Urinary bladder (tissue), 4 donors: Measurements from ENCODE around the gene CCN6. TPM values are rescaled to one million over a fixed set of nuclear protein-coding genes. Genes with fewer than 3 reads are reported as not detected.

ENCODE experiments used
- DNase-seq: peaks from one replicate; pipeline ENCODE4 v3.0.0-alpha.2; 2015; ENCODE audit errors: extremely low spot score
- H3K27ac ChIP-seq: one replicate; pipeline ENCODE4 v1.5.1; 2013; ENCODE audit warnings: low read depth, mild to moderate bottlenecking, moderate library complexity
- H3K36me3 ChIP-seq: one replicate; pipeline ENCODE4 v1.6.1; 2013; ENCODE audit warnings: mild to moderate bottlenecking, moderate library complexity; ENCODE audit not compliant: insufficient read depth
- H3K4me1 ChIP-seq: one replicate; pipeline ENCODE4 v1.6.1; 2013; ENCODE audit warnings: mild to moderate bottlenecking, moderate library complexity; ENCODE audit not compliant: insufficient read depth
- H3K4me3 ChIP-seq: one replicate; pipeline ENCODE4 v1.5.1; 2013; ENCODE audit warnings: low read depth, low read length
- WGBS: extraction: QIAGEN DNeasy Blood & Tissue Kit; methylation state at CpG from one replicate; pipeline ENCODE4 v1.1.7; 2013; 5-methylcytosine and 5-hydroxymethylcytosine counted together
- polyA plus RNA-seq: library from polyadenylated mRNA; stranded (reverse); fragments of 200-250 nt; gene quantifications from one replicate; pipeline ENCODE4 v1.2.3, GENCODE V29; 2013
- total RNA-seq: library from RNA; depleted of rRNA; stranded (reverse); fragments of >200 nt; gene quantifications from one replicate; pipeline ENCODE4 v1.2.3, GENCODE V29; 2014
- donor health status: healthy with polysubstance abuse.
- donor health status: healthy.

Gene CCN6
- total and polyA plus RNA-seq, 2 donors: not detected

GRCh38 chr6:112018619-112019416, 35.1 kb upstream of the CCN6 start:
- Histone ChIP-seq H3K36me3 (no peaks in the 10 kb centered on the region), H3K4me3 (no peak overlapping the region), H3K4me1 (no peaks in the 10 kb centered on the region), H3K27ac (no peak overlapping the region)
- WGBS: 20% methylated on average over 12 of the region's 12 CpGs
- DNase-seq: no peak

GRCh38 chr6:112019589-112019988, 34.3 kb upstream of the CCN6 start:
- Histone ChIP-seq H3K4me1 (no peaks in the 10 kb centered on the region), H3K36me3 (no peaks in the 10 kb centered on the region), H3K4me3 (no peak overlapping the region), H3K27ac (no peak overlapping the region)
- WGBS: 47% methylated on average over 1 of the region's 1 CpG
- no peak for DNase-seq

GRCh38 chr6:112021691-112022310, 32.1 kb upstream of the CCN6 start:
- H3K36me3 ChIP-seq: no peaks in the 10 kb centered on the region
- H3K27ac ChIP-seq: no peak overlapping the region
- 68% methylated on average over 6 of the region's 6 CpGs for WGBS
- DNase-seq: no peak
- no peak overlapping the region for H3K4me3 ChIP-seq
- no peaks in the 10 kb centered on the region for H3K4me1 ChIP-seq

- Histone ChIP-seq H3K27ac (no peak overlapping the region), H3K4me1 (no peaks in the 10 kb centered on the region), H3K36me3 (no peaks in the 10 kb centered on the region), H3K4me3 (no peak overlapping the region)
- no peak for DNase-seq
Observed at GRCh38 chr6:112022749-112023148, 31.2 kb upstream of the CCN6 start.

- Histone ChIP-seq H3K36me3 (no peaks in the 10 kb centered on the region), H3K4me1 (no peaks in the 10 kb centered on the region), H3K27ac (no peak overlapping the region), H3K4me3 (no peak overlapping the region)
- DNase-seq: no peak
- 97% methylated on average over 4 of the region's 4 CpGs for WGBS
Observed at GRCh38 chr6:112024464-112024863, 29.4 kb upstream of the CCN6 start.

GRCh38 chr6:112026933-112027332, 27.0 kb upstream of the CCN6 start:
- 95% methylated on average over 4 of the region's 4 CpGs for WGBS
- DNase-seq: no peak
- H3K27ac ChIP-seq: no peak overlapping the region
- no peak overlapping the region for H3K4me3 ChIP-seq
- H3K36me3 ChIP-seq: no peaks in the 10 kb centered on the region
- no peaks in the 10 kb centered on the region for H3K4me1 ChIP-seq

- 71% methylated on average over 3 of the region's 3 CpGs for WGBS
- Histone ChIP-seq H3K4me3 (no peak overlapping the region), H3K27ac (no peak overlapping the region), H3K4me1 (no peaks in the 10 kb centered on the region), H3K36me3 (no peaks in the 10 kb centered on the region)
- no peak for DNase-seq
Observed at GRCh38 chr6:112027942-112028674, 25.8 kb upstream of the CCN6 start.

- H3K27ac ChIP-seq: no peak overlapping the region
Observed at GRCh38 chr6:112029045-112029822, 24.7 kb upstream of the CCN6 start.

GRCh38 chr6:112030206-112030960, 23.5 kb upstream of the CCN6 start:
- H3K4me1 ChIP-seq: no peaks in the 10 kb centered on the region
- peak overlapping the region; percentile 14 for H3K27ac ChIP-seq
- no peak overlapping the region for H3K4me3 ChIP-seq
- H3K36me3 ChIP-seq: no peaks in the 10 kb centered on the region
- 77% methylated on average over 7 of the region's 7 CpGs for WGBS
- no peak for DNase-seq

More at GRCh38 chr6:112029045-112029822, 24.7 kb upstream of the CCN6 start:
- Histone ChIP-seq H3K4me3 (no peak overlapping the region), H3K4me1 (no peaks in the 10 kb centered on the region), H3K36me3 (no peaks in the 10 kb centered on the region)
- no peak for DNase-seq
- 81% methylated on average over 15 of the region's 15 CpGs for WGBS

GRCh38 chr6:112030961-112031660, 22.8 kb upstream of the CCN6 start:
- Histone ChIP-seq H3K4me1 (no peaks in the 10 kb centered on the region), H3K36me3 (no peaks in the 10 kb centered on the region), H3K4me3 (no peak overlapping the region), H3K27ac (peak overlapping the region; percentile 19)
- DNase-seq: no peak
- 45% methylated on average over 3 of the region's 3 CpGs for WGBS

- Histone ChIP-seq H3K4me3 (no peak overlapping the region), H3K27ac (no peak overlapping the region), H3K36me3 (no peaks in the 10 kb centered on the region), H3K4me1 (no peaks in the 10 kb centered on the region)
- WGBS: 94% methylated on average over 6 of the region's 6 CpGs
- no peak for DNase-seq
Observed at GRCh38 chr6:112031960-112032359, 21.9 kb upstream of the CCN6 start.

GRCh38 chr6:112032728-112033127, 21.2 kb upstream of the CCN6 start:
- Histone ChIP-seq H3K4me3 (no peak overlapping the region), H3K36me3 (no peaks in the 10 kb centered on the region), H3K27ac (no peak overlapping the region), H3K4me1 (no peaks in the 10 kb centered on the region)
- no peak for DNase-seq
- WGBS: 78% methylated on average over 6 of the region's 6 CpGs
